NCI-H69 (cell line): ENCODE measurements around the gene ORMDL3.

Source experiments
- DNase-seq: peaks from one replicate; lab custom pipeline; 2025; lab: John Stamatoyannopoulos, UW

Gene ORMDL3

DNA sequence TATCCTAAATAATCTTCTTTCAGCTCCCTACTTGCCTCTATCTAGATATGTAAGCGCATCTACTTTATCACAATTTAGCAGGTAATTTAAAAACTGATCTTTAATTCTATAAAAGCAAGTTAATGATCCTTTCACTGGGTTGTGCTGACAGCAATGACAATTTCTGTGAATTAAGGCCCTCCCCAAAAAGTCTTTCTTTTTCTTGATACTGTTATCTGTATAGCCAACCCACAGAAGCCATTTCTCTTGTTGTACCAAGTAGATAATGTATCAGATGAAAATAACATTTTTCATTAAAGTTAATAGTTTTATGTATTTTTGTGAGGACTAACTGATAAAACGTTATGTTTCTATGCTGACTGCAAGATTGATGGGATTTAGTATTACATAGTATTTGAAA, 55.6 kb downstream of the ORMDL3 start:
- DNase-seq, result no peak
